ENCODE results near the gene MIEN1.
"Not testable (repeated sequence)": the region's sequence is repeated elsewhere in the genome, so short reads cannot be mapped to it uniquely, and the experiment has no call there.

The MIEN1 gene

GRCh38 chr17:39714234-39714633, 16.1 kb downstream of the MIEN1 start:
- no peak for DNase-seq

DNA sequence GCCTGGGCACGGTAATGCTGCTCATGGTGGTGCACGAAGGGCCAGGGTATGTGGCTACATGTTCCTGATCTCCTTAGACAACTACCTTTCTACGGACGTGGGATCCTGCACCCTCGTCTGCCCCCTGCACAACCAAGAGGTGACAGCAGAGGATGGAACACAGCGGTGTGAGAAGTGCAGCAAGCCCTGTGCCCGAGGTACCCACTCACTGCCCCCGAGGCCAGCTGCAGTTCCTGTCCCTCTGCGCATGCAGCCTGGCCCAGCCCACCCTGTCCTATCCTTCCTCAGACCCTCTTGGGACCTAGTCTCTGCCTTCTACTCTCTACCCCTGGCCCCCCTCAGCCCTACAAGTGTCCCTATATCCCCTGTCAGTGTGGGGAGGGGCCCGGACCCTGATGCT, 18.5 kb downstream of the MIEN1 start:
- DNase-seq = no peak

GRCh38 chr17:39711071-39711470, 19.3 kb downstream of the MIEN1 start:
- not testable (repeated sequence) for DNase-seq

DNA sequence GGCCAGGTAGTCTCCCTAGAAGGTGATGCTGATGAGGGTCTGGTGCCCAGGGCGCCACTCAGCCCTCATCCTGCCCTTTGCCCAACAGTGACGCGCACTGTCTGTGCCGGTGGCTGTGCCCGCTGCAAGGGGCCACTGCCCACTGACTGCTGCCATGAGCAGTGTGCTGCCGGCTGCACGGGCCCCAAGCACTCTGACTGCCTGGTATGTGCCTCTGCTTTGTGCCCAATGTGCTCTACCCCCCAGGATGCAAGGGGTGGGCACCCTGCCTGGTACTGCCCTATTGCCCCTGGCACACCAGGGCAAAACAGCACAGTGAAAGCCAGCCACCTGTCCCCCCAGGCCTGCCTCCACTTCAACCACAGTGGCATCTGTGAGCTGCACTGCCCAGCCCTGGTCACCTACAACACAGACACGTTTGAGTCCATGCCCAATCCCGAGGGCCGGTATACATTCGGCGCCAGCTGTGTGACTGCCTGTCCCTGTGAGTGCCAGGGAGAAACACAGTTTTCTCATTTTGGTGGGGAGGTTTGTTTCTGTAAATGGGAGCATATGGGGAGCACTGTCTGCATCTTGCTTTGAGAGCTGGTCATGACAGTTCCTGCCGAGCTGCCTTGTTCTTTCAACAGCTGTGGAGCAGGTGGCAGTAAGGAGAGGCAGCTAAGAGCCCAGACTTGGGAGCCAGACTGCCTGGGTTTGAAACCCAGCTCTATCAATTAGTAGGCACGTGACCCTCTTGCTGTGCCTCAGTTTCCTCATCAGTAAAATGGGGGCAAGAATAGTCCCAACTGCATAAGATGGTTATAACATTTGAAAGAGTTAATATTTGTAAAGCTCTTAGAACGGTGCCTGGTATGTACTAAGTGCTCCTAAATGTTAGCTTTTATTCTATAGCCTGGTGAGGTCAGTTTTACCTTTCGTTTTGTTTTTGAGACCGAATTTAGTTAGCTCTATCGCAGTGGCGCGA, 20.1 kb downstream of the MIEN1 start:
- no peak for DNase-seq

GRCh38 chr17:39709319-39709997, 20.9 kb downstream of the MIEN1 start:
- no peak for DNase-seq

GRCh38 chr17:39706921-39707337, 23.4 kb downstream of the MIEN1 start:
- no peak for DNase-seq

DNA sequence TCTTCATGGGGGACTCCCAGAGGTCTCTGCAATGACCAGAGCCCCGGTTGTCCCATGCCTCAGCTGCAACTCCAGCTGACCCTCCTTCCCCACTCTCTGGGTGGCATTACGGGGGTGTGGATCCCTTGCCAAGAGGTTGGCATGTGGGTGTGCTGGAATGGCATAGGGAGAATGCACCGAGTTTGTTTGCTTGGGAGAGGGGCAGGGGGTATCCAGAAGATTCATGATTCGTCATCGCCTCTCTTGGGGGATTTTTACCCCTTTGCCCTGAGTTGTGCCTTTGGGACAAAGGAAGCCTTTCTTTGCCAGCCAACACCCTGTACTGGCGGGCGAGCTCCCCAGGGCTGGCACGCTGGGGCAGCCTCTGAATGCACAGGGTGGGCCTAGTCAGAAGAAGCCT, 23.9 kb downstream of the MIEN1 start:
- DNase-seq = no peak

DNA sequence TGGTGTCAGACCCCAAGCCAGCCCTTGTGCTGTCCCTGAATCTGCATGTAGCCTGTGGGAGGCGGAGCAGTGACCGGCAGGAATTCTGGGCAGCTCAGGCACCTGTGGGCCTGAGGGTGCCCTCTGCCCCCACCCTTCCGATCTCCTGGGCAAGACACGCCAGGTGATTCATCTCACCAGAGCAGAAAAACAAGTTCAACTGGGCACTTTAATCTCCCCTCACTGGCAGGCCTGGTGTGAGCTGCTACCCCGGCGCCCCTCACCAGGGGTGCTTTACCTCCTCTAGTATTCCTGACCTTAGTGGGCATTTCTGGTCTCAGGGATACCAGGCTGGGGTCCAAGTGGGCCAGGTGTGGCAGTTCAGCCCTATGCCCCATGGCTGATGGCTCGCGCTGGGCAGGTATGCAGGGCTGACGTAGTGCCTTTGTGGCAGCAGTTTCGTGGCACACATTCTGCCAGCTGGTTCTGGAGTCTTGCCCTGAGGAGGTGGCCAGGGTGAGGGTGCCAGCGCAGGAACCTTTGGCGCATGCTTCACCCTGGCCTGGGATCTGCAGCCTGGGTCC, 24.5 kb downstream of the MIEN1 start:
- DNase-seq = no peak

DNA sequence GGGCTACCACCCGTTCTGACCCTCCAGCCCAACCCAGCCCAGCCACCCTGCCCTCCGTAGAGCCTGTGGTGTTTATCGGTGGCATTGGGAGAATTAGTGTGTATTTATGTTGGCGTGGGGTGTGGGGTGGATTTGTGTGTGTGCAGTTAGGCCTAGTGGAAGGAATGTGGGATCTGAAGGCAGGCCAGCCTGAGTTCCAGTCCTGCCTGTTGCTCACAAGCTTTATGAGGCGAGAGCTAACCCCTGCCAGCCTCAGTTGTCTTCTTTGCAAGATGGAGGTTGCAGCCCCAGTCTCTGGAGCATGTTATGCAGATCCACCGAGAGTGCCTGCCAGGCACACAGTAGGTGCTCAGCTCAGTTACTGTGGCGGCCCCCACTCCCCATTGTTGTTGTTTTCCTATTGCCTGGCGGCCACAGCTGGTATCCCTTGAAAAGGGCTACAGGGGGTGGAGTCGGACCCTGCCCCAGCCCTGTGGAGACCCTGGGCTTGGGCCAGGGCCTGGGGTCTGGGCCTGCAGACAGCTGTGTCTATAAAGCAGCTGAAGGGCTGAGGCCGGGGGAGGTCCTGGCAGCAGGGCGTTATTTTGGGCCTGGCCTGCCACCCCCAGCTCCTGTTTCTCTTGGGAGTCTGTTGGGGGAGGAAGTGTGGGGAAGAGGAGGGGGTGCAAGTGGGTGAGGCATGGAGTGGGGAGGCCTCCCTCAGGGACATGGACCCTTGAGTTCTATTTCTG, 25.3 kb downstream of the MIEN1 start:
- DNase-seq = no peak

- no peak for DNase-seq
These were observed 26.4 kb downstream of the MIEN1 start for GRCh38 chr17:39703913-39704312.

DNA sequence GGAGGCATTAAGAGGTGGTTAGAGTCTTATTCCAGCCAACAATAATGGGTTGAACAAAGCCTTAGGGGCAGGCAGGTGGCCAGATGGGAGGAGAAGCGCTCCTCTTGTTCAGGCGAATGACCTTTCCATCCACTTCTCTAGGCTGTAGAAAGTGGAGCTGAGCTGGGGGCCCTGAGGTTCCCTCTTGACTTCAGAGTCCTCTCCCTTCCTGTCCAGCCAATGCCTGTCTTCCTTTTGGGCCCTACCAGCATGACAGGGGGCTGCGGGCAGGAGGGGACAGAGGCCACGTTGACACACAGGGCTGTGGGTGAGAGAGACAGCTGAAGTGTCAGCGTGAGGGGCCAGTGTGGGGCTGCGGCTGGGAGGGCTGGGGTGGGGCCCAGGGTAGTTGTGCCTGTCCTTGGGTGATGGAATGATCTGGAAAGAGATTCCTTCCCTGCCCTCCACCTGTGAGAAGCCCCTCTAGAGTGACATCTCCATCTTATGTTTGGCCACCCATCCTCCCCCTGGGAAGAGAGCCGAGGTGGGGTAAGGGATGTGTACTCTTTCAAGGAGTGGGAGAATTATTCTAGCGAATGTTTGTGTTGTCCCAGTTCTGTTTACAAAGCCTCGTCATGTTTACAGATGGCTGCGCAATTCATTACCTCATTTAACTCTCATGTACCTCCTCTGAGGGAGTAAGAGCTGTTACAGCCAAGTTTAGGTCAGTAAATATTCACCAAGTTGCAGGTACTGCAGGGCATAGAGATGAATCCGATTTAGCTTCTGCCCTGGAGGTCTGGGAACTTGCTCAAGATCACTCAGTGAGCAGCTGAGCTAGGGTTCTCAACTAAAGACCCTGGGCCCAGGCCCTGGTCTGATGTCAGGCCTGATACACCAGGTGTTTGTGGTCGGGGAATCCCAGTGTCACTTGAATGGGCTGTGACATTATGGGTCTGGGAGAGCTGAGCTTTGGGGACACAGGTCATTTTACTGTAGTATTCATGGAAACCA, 27.1 kb downstream of the MIEN1 start:
- DNase-seq = no peak

DNA sequence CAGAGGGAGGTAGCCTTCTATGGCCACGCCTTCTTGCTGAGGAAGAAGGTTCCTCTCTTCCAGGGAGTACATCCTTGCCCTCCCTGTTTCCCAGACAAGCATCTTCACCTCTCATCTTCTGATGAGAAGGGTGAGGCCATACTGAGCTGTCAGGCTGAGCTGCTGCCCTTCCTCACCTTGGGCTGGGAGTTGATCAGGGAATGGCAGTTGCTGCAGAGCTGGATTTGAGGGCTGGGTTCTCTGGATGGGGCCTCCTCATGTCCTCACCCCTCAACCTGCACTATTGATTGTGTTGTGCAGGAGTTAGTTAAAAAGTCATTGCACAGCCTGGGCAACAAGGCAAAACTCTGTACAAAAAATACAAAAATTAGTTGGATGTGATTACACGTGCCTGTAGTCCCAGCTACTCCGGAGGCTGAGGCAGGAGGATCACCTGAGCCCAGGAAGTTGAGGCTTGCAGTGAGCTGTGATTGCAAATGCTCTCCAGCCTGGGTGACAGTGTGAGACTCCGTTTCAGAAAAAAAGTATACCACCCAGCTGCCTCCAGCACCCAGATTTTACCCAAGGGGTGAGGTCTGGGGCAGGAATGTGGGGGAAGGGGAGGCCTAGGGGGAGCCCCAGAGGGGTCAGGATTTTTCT, 28.4 kb downstream of the MIEN1 start:
- DNase-seq = no peak

GRCh38 chr17:39701012-39701783, 29.1 kb downstream of the MIEN1 start:
- DNase-seq = no peak

DNA sequence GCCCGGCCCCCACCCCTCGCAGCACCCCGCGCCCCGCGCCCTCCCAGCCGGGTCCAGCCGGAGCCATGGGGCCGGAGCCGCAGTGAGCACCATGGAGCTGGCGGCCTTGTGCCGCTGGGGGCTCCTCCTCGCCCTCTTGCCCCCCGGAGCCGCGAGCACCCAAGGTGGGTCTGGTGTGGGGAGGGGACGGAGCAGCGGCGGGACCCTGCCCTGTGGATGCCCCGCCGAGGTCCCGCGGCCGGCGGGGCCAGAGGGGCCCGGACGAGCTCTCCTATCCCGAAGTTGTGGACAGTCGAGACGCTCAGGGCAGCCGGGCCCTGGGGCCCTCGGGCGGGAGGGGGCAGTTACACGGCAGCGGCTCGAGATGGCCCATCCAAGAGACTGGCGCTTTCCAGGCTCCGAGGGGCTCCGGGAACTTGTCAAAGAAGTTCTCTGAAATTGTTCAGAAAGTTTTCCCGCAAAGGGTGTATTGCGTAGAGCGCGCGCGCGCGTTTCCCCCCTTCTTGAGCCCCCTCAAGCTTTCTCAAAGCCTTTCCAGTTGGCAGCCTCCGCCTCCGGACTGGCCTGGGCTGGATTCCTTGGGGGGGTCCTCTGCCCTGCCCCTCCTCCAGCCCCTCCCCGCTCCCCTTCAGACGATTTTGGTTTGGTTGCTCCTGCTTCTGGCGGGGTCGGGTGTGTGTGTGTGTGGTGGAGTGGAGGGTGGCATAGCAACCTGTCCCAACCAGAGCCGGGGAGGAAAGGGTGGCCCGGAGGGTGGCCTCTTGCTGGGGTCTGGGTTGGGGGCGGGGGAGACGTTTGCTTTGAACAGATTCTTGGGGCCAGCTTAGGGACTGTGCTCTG, 30.0 kb downstream of the MIEN1 start:
- DNase-seq = no peak

DNA sequence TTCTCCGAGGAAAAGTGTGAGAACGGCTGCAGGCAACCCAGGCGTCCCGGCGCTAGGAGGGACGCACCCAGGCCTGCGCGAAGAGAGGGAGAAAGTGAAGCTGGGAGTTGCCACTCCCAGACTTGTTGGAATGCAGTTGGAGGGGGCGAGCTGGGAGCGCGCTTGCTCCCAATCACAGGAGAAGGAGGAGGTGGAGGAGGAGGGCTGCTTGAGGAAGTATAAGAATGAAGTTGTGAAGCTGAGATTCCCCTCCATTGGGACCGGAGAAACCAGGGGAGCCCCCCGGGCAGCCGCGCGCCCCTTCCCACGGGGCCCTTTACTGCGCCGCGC, 30.5 kb downstream of the MIEN1 start, which contains the start of gene ERBB2:
ERBB2 (plus strand) TSS at position 247 of the 330 bp plus-strand sequence. CDS start 175 bp downstream, outside the sequence.
- DNase-seq = no peak

DNA sequence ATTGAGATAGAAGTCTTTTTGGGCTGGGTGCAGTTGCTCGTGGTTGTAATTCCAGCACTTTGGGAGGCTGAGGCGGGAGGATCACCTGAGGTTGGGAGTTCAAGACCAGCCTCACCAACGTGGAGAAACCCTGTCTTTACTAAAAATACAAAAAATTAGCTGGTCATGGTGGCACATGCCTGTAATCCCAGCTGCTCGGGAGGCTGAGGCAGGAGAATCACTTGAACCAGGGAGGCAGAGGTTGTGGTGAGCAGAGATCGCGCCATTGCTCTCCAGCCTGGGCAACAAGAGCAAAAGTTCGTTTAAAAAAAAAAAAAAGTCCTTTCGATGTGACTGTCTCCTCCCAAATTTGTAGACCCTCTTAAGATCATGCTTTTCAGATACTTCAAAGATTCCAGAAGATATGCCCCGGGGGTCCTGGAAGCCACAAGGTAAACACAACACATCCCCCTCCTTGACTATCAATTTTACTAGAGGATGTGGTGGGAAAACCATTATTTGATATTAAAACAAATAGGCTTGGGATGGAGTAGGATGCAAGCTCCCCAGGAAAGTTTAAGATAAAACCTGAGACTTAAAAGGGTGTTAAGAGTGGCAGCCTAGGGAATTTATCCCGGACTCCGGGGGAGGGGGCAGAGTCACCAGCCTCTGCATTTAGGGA, 31.0 kb downstream of the MIEN1 start:
- not testable (repeated sequence) for DNase-seq

- no peak for DNase-seq
These were observed 32.4 kb downstream of the MIEN1 start for GRCh38 chr17:39697961-39698360.

- DNase-seq = no peak
These were observed 33.6 kb downstream of the MIEN1 start for GRCh38 chr17:39696731-39697130.

DNA sequence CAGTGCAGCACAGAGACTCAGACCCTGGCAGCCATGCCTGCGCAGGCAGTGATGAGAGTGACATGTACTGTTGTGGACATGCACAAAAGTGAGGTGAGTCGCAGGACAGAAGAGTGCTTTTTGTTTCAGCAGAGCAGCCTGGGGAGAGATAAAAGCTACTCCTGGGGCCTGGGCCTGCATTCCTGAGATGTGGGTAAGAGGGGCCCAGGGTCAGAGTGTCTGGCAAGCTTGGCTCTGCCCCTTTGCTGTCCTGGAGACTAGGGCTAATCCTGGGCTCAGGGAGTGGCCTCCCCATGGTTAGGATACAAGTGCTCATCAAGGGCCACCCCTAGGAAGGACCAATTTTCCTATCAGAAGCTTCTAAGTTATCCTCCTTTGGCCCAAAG, 35.2 kb downstream of the MIEN1 start:
- DNase-seq = no peak

Measured in NCI-H1417 treated with DMSO at 0.1 percent for 48 hours (cell line).